ENCODE data around the gene CNN1.

The CNN1 gene

DNA sequence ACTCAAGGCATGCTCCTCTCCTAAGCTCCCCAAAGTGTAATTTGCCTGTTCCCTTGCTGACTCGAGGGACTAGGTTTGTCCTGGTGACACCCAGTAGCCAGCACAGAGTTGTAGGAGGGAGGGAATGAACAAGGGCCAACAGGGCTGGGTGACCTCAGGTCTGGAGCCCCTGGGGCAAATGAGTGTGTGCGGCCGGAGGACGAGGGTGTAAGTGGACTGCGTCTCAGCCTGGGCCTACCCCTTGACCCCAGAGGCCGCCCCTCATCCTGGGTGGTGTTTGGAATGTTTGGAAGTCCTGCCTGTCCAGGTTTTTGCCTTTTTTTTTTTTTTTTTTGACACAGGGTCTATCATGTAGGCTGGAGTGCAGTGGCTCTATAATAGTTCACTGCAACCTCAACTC, 31.7 kb upstream of the CNN1 start:
- DNase-seq (ENCODE audit: low read depth), result no peak
- H3K4me3 ChIP-seq (ENCODE audit: low read length), result no peak overlapping the region
- TF ChIP-seq, protein P1, sequence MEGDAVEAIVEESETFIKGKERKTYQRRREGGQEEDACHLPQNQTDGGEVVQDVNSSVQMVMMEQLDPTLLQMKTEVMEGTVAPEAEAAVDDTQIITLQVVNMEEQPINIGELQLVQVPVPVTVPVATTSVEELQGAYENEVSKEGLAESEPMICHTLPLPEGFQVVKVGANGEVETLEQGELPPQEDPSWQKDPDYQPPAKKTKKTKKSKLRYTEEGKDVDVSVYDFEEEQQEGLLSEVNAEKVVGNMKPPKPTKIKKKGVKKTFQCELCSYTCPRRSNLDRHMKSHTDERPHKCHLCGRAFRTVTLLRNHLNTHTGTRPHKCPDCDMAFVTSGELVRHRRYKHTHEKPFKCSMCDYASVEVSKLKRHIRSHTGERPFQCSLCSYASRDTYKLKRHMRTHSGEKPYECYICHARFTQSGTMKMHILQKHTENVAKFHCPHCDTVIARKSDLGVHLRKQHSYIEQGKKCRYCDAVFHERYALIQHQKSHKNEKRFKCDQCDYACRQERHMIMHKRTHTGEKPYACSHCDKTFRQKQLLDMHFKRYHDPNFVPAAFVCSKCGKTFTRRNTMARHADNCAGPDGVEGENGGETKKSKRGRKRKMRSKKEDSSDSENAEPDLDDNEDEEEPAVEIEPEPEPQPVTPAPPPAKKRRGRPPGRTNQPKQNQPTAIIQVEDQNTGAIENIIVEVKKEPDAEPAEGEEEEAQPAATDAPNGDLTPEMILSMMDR (IDR thresholded peaks at IDR 0.05; ENCODE audit: insufficient read depth, low read depth, low read length, missing control alignments), result no peak

DNA sequence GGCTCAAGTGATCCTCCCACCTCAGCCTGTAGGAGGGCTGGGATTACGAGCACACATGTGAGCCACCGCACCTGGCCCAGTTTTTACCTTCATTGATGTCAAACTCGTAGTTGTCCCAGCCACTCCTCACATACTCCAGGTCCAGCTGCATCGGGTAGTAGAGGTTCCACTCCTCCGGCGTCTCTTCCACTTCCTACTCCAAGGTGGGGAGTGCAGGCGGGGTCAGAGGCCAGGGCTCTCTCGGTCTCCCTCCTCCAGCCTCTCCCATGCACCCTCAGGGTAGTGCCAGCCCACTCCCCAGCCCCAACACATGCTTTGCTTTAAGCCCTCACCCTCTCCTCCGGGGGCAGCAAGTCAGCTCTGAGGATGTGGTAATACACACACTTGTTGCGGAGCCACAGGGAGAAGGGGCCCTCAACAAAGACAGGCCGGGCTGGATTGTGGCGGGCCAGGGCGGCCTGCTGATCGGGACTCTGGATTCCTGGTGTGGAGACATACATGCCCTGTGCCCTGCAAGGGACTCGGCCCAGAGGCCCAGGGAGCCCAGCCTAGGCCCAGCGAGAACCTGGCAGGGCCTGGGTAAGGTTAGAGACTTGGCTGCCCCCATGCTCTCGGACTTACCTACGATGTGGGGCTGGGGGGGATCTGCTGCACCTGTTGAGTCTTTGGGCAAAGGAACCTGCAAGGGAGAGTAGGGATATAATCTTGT, 31.1 kb upstream of the CNN1 start:
- H3K4me3 ChIP-seq (ENCODE audit: low read length), result no peak overlapping the region
- TF ChIP-seq, protein P1 (IDR thresholded peaks at IDR 0.05; ENCODE audit: insufficient read depth, low read depth, low read length, missing control alignments), result no peak
- DNase-seq (ENCODE audit: low read depth), result no peak

DNA sequence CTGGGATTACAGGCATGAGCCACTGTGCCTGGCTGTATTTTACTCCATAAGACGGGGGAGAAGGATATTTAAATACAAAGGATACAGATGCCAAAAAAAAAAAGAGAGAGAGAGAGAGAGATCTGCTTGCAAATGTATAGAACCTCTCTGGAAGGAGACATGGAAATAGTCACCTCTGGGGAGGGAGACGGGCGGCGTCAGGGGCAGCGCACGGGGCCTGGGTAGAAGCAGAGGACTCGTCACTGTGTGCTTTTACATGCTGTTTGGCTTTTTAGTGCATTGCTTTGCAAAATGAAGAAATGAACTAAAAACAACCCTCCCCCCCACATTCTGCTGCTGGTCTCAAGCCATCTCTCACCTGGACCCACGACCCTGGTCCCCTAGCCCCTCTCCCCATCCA, 28.2 kb upstream of the CNN1 start:
- DNase-seq (ENCODE audit: low read depth), result no peak
- TF ChIP-seq, protein P1 (IDR thresholded peaks at IDR 0.05; ENCODE audit: insufficient read depth, low read depth, low read length, missing control alignments), result no peak
- H3K4me3 ChIP-seq (ENCODE audit: low read length), result no peak overlapping the region

DNA sequence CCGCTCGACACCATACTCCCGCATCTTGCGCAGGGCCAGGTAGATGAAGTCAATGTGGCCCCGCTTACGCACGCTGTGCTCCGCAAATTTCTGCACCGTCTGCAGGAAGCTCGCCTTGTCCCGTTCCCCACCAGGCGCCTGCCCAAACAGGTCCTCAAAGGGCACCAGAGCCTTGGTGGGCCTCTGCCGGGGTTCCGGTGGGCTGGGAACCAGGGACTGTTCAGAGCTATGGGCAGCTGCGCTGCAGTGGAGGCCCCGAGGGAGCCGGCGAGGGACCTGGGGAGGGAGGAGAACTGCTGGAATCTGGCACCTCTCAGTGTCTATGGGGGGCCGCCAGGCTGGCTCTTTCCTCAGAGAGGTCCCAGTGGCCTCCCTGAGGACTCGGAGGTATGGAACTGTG, 24.7 kb upstream of the CNN1 start:
- TF ChIP-seq, protein P1 (IDR thresholded peaks at IDR 0.05; ENCODE audit: insufficient read depth, low read depth, low read length, missing control alignments), result no peak
- DNase-seq (ENCODE audit: low read depth), result no peak
- no peak overlapping the region for H3K4me3 ChIP-seq (ENCODE audit: low read length)

DNA sequence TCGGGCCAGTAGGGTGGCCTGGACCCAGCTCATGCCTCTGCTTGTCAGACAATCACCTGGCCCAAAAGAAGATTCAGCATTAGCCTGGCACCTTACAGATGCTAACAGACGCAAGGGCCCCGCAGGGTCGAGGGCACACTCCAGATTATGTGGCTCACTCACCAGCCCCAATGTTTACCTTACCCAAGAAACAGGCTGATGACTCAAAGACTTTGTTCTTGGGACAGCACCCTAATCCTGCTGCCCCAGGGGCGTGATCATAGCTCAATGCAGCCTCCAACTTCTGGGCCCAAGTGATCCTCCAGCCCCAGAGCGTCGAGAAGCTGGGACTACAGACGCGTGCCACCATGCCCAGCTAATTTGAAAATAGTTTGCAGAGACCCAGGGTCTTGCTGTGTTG, 19.5 kb upstream of the CNN1 start:
- DNase-seq (ENCODE audit: low read depth), result peak; percentile 50
- no peak overlapping the region for H3K4me3 ChIP-seq (ENCODE audit: low read length)
- TF ChIP-seq, protein P1 (IDR thresholded peaks at IDR 0.05; ENCODE audit: insufficient read depth, low read depth, low read length, missing control alignments), result no peak

DNA sequence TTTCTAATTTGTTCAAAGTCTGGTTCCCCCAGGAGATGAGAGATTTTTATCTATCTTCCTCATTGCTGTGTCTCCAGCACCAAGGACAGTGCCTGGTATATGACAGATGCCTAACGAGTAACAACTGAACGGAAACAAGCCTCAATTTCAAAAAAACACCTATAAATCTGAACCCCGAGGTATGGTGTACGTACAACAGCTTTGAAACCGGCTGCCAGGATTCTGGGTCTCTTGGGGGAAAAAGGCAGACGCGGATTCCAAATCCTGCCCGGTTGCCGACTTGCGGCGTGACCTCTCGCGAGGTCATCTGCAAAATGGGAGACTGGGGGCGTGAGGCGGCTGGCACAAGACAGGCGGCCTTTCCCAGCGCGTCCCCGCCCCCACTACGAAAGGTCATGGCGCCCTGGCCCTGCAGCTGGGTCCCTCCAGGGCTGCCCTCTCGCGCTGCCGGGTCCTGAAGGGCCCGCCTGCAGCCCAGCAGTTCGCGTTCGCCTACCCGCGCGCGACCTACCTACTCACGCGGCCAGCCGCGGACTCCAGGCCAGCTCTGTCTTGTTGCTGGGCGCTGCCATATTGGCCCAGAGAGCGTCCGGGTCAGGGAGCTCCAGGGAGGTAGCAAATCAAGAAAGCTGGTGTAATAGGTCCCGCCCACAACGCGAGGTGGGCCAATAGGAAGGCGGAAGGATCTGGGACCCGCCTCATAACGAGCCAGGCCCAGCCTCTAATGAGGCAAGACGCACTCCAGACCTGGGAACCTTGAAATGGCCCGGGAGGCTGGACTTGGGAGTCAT, 9.9 kb upstream of the CNN1 start, which contains the start of gene ECSIT:
Gene ECSIT, minus strand, starts transcription at position 584 of the 791 bp plus-strand sequence. CDS start 9,964 bp downstream, outside the sequence.
- H3K4me3 ChIP-seq (ENCODE audit: low read length), result peak within 1 kb of the TSS; percentile 91
- peak; percentile 99 for DNase-seq (ENCODE audit: low read depth)
- TF ChIP-seq, protein P1 (IDR thresholded peaks at IDR 0.05; ENCODE audit: insufficient read depth, low read depth, low read length, missing control alignments), result no peak
